Measurements from ENCODE around the gene FGF14.

FGF14 gene

GRCh38 chr13:102286326-102286725 is 115.5 kb downstream of the FGF14 start:
- H3K4me3 ChIP-seq (ENCODE audit: low read depth, low read length): no peak overlapping the region
- H3K27ac ChIP-seq (ENCODE audit: extremely low read depth, low read depth, low read length): no peak overlapping the region
- no peaks in the 10 kb centered on the region for H3K9me3 ChIP-seq (ENCODE audit: control insufficient read depth, insufficient read depth, low read depth, low read length)
- ChIA-PET CTCF (no interaction called here), POLR2A (no interaction called here)
- no peaks in the 10 kb centered on the region for H3K36me3 ChIP-seq (ENCODE audit: control insufficient read depth in 2 of 2, insufficient read depth in 1 of 2, low read length in 2 of 2)
- no peak for TF ChIP-seq ZNF645 (tag by site-specific recombination; IDR thresholded peaks at IDR 0.05)
- TF ChIP-seq KLF17 (tag by site-specific recombination; IDR thresholded peaks at IDR 0.05): no peak
- no peak for TF ChIP-seq WT1 (tag by site-specific recombination; IDR thresholded peaks at IDR 0.05)
- no peak for TF ChIP-seq HOXD13 (CRISPR knock-in tag; IDR thresholded peaks at IDR 0.05; ENCODE audit: borderline replicate concordance)
- no peak for TF ChIP-seq ZNF24 (tag by site-specific recombination; IDR thresholded peaks at IDR 0.05)
- no peak for TF ChIP-seq ZNF174 (tag by site-specific recombination; IDR thresholded peaks at IDR 0.05)
- TF ChIP-seq ZNF544 (tag by site-specific recombination; IDR thresholded peaks at IDR 0.05): no peak
- TF ChIP-seq ZNF223 (tag by site-specific recombination; IDR thresholded peaks at IDR 0.05): no peak
- TF ChIP-seq ZNF157 (tag by site-specific recombination; IDR thresholded peaks at IDR 0.05): no peak
- no peak for TF ChIP-seq ATF2 (tag by site-specific recombination; IDR thresholded peaks at IDR 0.05; ENCODE audit: low read depth)
- TF ChIP-seq EGR2 (tag by site-specific recombination; IDR thresholded peaks at IDR 0.05; ENCODE audit: low read depth): no peak
- no peak for TF ChIP-seq SETDB1 (IDR thresholded peaks at IDR 0.05; ENCODE audit: insufficient read length, low read length)
- no peaks in the 10 kb centered on the region for H3K4me1 ChIP-seq (ENCODE audit: control insufficient read depth, insufficient read depth, low read length)

GRCh38 chr13:102280366-102280765 is 121.5 kb downstream of the FGF14 start:
- ChIA-PET POLR2A (no interaction called here), CTCF (no interaction called here)
- Histone ChIP-seq H3K4me1 (ENCODE audit: control insufficient read depth, insufficient read depth, low read length) (no peaks in the 10 kb centered on the region), H3K36me3 (ENCODE audit: control insufficient read depth in 2 of 2, insufficient read depth in 1 of 2, low read length in 2 of 2) (no peaks in the 10 kb centered on the region), H3K4me3 (ENCODE audit: low read depth, low read length) (no peak overlapping the region), H3K9me3 (ENCODE audit: control insufficient read depth, insufficient read depth, low read depth, low read length) (no peaks in the 10 kb centered on the region), H3K27ac (ENCODE audit: extremely low read depth, low read depth, low read length) (no peak overlapping the region)
- TF ChIP-seq ZNF292 (tag by site-specific recombination; IDR thresholded peaks at IDR 0.05; ENCODE audit: borderline replicate concordance, low read depth) (no peak), ZBTB1 (tag by site-specific recombination; IDR thresholded peaks at IDR 0.05) (no peak), ZBTB10 (tag by site-specific recombination; IDR thresholded peaks at IDR 0.05) (no peak), ZNF10 (tag by site-specific recombination; IDR thresholded peaks at IDR 0.05) (no peak), ZNF274 (IDR thresholded peaks at IDR 0.05; ENCODE audit: low read length) (no peak), ZNF274 (tag by site-specific recombination; IDR thresholded peaks at IDR 0.05; ENCODE audit: borderline replicate concordance) (no peak), KLF1 (tag by site-specific recombination; IDR thresholded peaks at IDR 0.05) (no peak), ZNF639 (tag by site-specific recombination; IDR thresholded peaks at IDR 0.05) (no peak), ZEB2 (tag by site-specific recombination; IDR thresholded peaks at IDR 0.05) (no peak), ZIC2 (tag by site-specific recombination; IDR thresholded peaks at IDR 0.05) (no peak), KLF17 (tag by site-specific recombination; IDR thresholded peaks at IDR 0.05) (no peak), ZNF658 (tag by site-specific recombination; IDR thresholded peaks at IDR 0.05) (no peak), PATZ1 (tag by site-specific recombination; IDR thresholded peaks at IDR 0.05) (no peak), ZBTB21 (tag by site-specific recombination; IDR thresholded peaks at IDR 0.05) (no peak), ZNF555 (tag by site-specific recombination; conservative IDR thresholded peaks at IDR 0.05) (no peak), ZNF169 (tag by site-specific recombination; IDR thresholded peaks at IDR 0.05) (no peak)
